GM12878 (cell line): Measurements from ENCODE around the gene SLC31A2.

ENCODE experiments used
- TF ChIP-seq, protein P1 (sequence below): IDR thresholded peaks from 2 replicates; pipeline ENCODE4 v1.6.1; 2012; ENCODE audit warnings: low read depth, low read length, improper control_type of control experiment
- TF ChIP-seq, protein P2 (sequence below): fragments of 450-650 bp; IDR thresholded peaks from 2 replicates; pipeline ENCODE4 v1.6.1; 2017; ENCODE audit warnings: mild to moderate bottlenecking

DNA sequence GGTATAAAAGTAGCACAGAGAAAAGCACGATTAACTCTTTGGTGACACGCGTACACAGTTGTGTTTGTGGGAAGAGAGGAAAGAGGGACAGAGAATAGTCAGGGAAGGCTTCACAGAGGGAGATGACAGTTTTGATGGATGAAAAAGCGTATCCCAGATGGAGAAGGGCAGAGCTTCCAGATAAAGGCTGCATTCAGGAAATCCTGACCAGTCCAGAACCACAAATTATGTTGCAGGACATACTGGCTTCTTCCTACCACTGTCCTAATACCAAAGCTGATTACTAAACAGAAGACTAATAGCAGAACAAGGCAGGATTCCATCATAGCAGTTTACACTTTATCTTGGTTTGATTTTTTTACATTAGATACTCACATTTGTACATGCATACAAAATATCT is 34.5 kb downstream of the SLC31A2 start:
- TF ChIP-seq, protein P1, sequence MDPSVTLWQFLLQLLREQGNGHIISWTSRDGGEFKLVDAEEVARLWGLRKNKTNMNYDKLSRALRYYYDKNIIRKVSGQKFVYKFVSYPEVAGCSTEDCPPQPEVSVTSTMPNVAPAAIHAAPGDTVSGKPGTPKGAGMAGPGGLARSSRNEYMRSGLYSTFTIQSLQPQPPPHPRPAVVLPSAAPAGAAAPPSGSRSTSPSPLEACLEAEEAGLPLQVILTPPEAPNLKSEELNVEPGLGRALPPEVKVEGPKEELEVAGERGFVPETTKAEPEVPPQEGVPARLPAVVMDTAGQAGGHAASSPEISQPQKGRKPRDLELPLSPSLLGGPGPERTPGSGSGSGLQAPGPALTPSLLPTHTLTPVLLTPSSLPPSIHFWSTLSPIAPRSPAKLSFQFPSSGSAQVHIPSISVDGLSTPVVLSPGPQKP, result no peak
- TF ChIP-seq, protein P2, sequence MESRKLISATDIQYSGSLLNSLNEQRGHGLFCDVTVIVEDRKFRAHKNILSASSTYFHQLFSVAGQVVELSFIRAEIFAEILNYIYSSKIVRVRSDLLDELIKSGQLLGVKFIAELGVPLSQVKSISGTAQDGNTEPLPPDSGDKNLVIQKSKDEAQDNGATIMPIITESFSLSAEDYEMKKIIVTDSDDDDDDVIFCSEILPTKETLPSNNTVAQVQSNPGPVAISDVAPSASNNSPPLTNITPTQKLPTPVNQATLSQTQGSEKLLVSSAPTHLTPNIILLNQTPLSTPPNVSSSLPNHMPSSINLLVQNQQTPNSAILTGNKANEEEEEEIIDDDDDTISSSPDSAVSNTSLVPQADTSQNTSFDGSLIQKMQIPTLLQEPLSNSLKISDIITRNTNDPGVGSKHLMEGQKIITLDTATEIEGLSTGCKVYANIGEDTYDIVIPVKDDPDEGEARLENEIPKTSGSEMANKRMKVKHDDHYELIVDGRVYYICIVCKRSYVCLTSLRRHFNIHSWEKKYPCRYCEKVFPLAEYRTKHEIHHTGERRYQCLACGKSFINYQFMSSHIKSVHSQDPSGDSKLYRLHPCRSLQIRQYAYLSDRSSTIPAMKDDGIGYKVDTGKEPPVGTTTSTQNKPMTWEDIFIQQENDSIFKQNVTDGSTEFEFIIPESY, result no peak
